ENCODE measurements around the gene HDAC6. TPM values are rescaled to one million over a fixed set of nuclear protein-coding genes. Genes with fewer than 3 reads are reported as not detected.
A peak's percentile ranks its signal among the peaks of the same experiment; 100 is the strongest.

The HDAC6 gene
- 31.5 and 47.2 TPM in 2 replicates for total RNA-seq (2014; rRNA removed; shearing (Covaris generic))

- Histone ChIP-seq H3K36me3 (no peaks in the 10 kb centered on the region), H3K4me3 (peak within 1 kb of the TSS; percentile 91), H3K27me3 (no peaks in the 10 kb centered on the region), H3K27ac (peak within 1 kb of the TSS; percentile 99), H3K9me3 (replicated peaks) (no peaks in the 10 kb centered on the region), H3K4me1 (no peaks in the 10 kb centered on the region)
- DNase-seq, result peak; percentile 94 to 95
Observed at GRCh38 chrX:48801280-48802088, at the start of gene HDAC6. TSS of gene HDAC6 (plus strand) at chrX:48802067. CDS start at chrX:48802693, 626 bp downstream.

- Histone ChIP-seq H3K27me3 (no peaks in the 10 kb centered on the region), H3K4me3 (no peak overlapping the region), H3K4me1 (no peaks in the 10 kb centered on the region), H3K9me3 (replicated peaks) (no peaks in the 10 kb centered on the region), H3K27ac (no peak overlapping the region), H3K36me3 (no peaks in the 10 kb centered on the region)
- no peak for DNase-seq
Observed at GRCh38 chrX:48752498-48752897, 49.4 kb upstream of the HDAC6 start.

GRCh38 chrX:48753708-48754228, 48.1 kb upstream of the HDAC6 start:
- H3K4me1 ChIP-seq, result no peaks in the 10 kb centered on the region
- H3K9me3 ChIP-seq (replicated peaks), result no peaks in the 10 kb centered on the region
- peak in 1 of 2 experiments; percentile 7 for DNase-seq
- no peaks in the 10 kb centered on the region for H3K27me3 ChIP-seq
- no peak overlapping the region for H3K4me3 ChIP-seq
- H3K27ac ChIP-seq, result no peak overlapping the region
- H3K36me3 ChIP-seq, result no peaks in the 10 kb centered on the region

GRCh38 chrX:48754238-48754637, 47.6 kb upstream of the HDAC6 start:
- no peak for DNase-seq
- no peak overlapping the region for H3K27ac ChIP-seq
- no peak overlapping the region for H3K4me3 ChIP-seq
- no peaks in the 10 kb centered on the region for H3K27me3 ChIP-seq
- no peaks in the 10 kb centered on the region for H3K36me3 ChIP-seq
- H3K9me3 ChIP-seq (replicated peaks), result no peaks in the 10 kb centered on the region
- H3K4me1 ChIP-seq, result no peaks in the 10 kb centered on the region

- no peak within 1 kb of the TSS for H3K27ac ChIP-seq
- no peaks in the 10 kb centered on the region for H3K4me1 ChIP-seq
- H3K36me3 ChIP-seq, result no peaks in the 10 kb centered on the region
- H3K27me3 ChIP-seq, result no peaks in the 10 kb centered on the region
- DNase-seq, result peak in 1 of 2 experiments; percentile 4
- no peaks in the 10 kb centered on the region for H3K9me3 ChIP-seq (replicated peaks)
- H3K4me3 ChIP-seq, result no peak within 1 kb of the TSS
Observed at GRCh38 chrX:48761674-48762471, 40.0 kb upstream of the HDAC6 start, which contains the start of gene GLOD5. TSS of gene GLOD5 (plus strand) at chrX:48761747. CDS start at chrX:48761791, 44 bp downstream.

- no peaks in the 10 kb centered on the region for H3K27me3 ChIP-seq
- no peak for DNase-seq
- H3K36me3 ChIP-seq, result no peaks in the 10 kb centered on the region
- H3K4me3 ChIP-seq, result no peak overlapping the region
- no peaks in the 10 kb centered on the region for H3K9me3 ChIP-seq (replicated peaks)
- H3K4me1 ChIP-seq, result no peaks in the 10 kb centered on the region
- no peak overlapping the region for H3K27ac ChIP-seq
Observed at GRCh38 chrX:48769230-48769629, 32.6 kb upstream of the HDAC6 start.

GRCh38 chrX:48770296-48770695, 31.6 kb upstream of the HDAC6 start:
- DNase-seq, result no peak
- Histone ChIP-seq H3K27ac (no peak overlapping the region), H3K27me3 (no peaks in the 10 kb centered on the region), H3K4me3 (no peak overlapping the region), H3K4me1 (no peaks in the 10 kb centered on the region), H3K36me3 (no peaks in the 10 kb centered on the region), H3K9me3 (replicated peaks) (no peaks in the 10 kb centered on the region)

GRCh38 chrX:48772602-48773001, 29.3 kb upstream of the HDAC6 start:
- H3K9me3 ChIP-seq (replicated peaks), result no peaks in the 10 kb centered on the region
- no peaks in the 10 kb centered on the region for H3K4me1 ChIP-seq
- DNase-seq, result no peak
- no peak overlapping the region for H3K27ac ChIP-seq
- no peaks in the 10 kb centered on the region for H3K36me3 ChIP-seq
- no peaks in the 10 kb centered on the region for H3K27me3 ChIP-seq
- H3K4me3 ChIP-seq, result no peak overlapping the region

GRCh38 chrX:48776818-48777439, 24.9 kb upstream of the HDAC6 start:
- Histone ChIP-seq H3K4me1 (no peaks in the 10 kb centered on the region), H3K27ac (no peak overlapping the region), H3K36me3 (no peaks in the 10 kb centered on the region), H3K27me3 (no peaks in the 10 kb centered on the region), H3K9me3 (replicated peaks) (no peaks in the 10 kb centered on the region), H3K4me3 (no peak overlapping the region)
- DNase-seq, result no peak

GRCh38 chrX:48779399-48779798, 22.5 kb upstream of the HDAC6 start:
- Histone ChIP-seq H3K9me3 (replicated peaks) (no peaks in the 10 kb centered on the region), H3K4me3 (no peak overlapping the region), H3K36me3 (no peaks in the 10 kb centered on the region), H3K4me1 (no peaks in the 10 kb centered on the region), H3K27ac (no peak overlapping the region), H3K27me3 (no peaks in the 10 kb centered on the region)
- DNase-seq, result no peak

GRCh38 chrX:48781705-48782104, 20.2 kb upstream of the HDAC6 start:
- H3K27me3 ChIP-seq, result no peaks in the 10 kb centered on the region
- no peaks in the 10 kb centered on the region for H3K4me1 ChIP-seq
- H3K36me3 ChIP-seq, result no peaks in the 10 kb centered on the region
- no peak for DNase-seq
- H3K27ac ChIP-seq, result no peak overlapping the region
- H3K9me3 ChIP-seq (replicated peaks), result no peaks in the 10 kb centered on the region
- H3K4me3 ChIP-seq, result no peak overlapping the region

GRCh38 chrX:48782216-48782615, 19.7 kb upstream of the HDAC6 start:
- H3K4me1 ChIP-seq, result no peaks in the 10 kb centered on the region
- no peak overlapping the region for H3K4me3 ChIP-seq
- no peaks in the 10 kb centered on the region for H3K27me3 ChIP-seq
- no peak for DNase-seq
- H3K9me3 ChIP-seq (replicated peaks), result no peaks in the 10 kb centered on the region
- no peak overlapping the region for H3K27ac ChIP-seq
- no peaks in the 10 kb centered on the region for H3K36me3 ChIP-seq

- Histone ChIP-seq H3K36me3 (no peaks in the 10 kb centered on the region), H3K9me3 (replicated peaks) (no peaks in the 10 kb centered on the region), H3K4me1 (no peaks in the 10 kb centered on the region), H3K27ac (no peak overlapping the region), H3K4me3 (no peak overlapping the region), H3K27me3 (no peaks in the 10 kb centered on the region)
- DNase-seq, result no peak
Observed at GRCh38 chrX:48782795-48783194, 19.1 kb upstream of the HDAC6 start.

- Histone ChIP-seq H3K4me1 (no peaks in the 10 kb centered on the region), H3K36me3 (no peaks in the 10 kb centered on the region), H3K27me3 (no peaks in the 10 kb centered on the region), H3K9me3 (replicated peaks) (no peaks in the 10 kb centered on the region), H3K27ac (no peak overlapping the region), H3K4me3 (no peak overlapping the region)
- no peak for DNase-seq
Observed at GRCh38 chrX:48784726-48785125, 17.1 kb upstream of the HDAC6 start.

GRCh38 chrX:48785186-48785539, 16.7 kb upstream of the HDAC6 start:
- Histone ChIP-seq H3K27ac (no peak overlapping the region), H3K36me3 (no peaks in the 10 kb centered on the region), H3K4me1 (no peaks in the 10 kb centered on the region), H3K9me3 (replicated peaks) (no peaks in the 10 kb centered on the region), H3K27me3 (no peaks in the 10 kb centered on the region), H3K4me3 (no peak overlapping the region)
- DNase-seq, result no peak

Data from SJCRH30 (cell line).